Astrocyte (in vitro differentiated cells and primary cell): ENCODE data around the gene FRMD4A. TPM values are rescaled to one million over a fixed set of nuclear protein-coding genes. Genes with fewer than 3 reads are reported as not detected.

Experiments
- DNase-seq: peaks from one replicate; pipeline ENCODE4 v3.0.0-alpha.2; 2010; ENCODE audit warnings: low read depth
- FAIRE-seq: peaks from 2 replicates; lab custom pipeline; 2011; peaks lifted over from hg19 to GRCh38; lab: Jason Lieb, UNC
- H2AFZ ChIP-seq: 2 replicates; pipeline ENCODE4 v1.6.0; 2012; ENCODE audit warnings: low read depth, low read length, inconsistent platforms
- H3K27ac ChIP-seq: 2 replicates; pipeline ENCODE4 v1.5.1; 2011; ENCODE audit warnings: low read depth, low read length, inconsistent platforms
- H3K27me3 ChIP-seq: 2 replicates; pipeline ENCODE4 v1.6.0; 2011; ENCODE audit warnings: low read length, inconsistent platforms; ENCODE audit not compliant: insufficient read depth
- H3K36me3 ChIP-seq: 2 replicates; pipeline ENCODE4 v1.5.1; 2011; ENCODE audit warnings: low read length, inconsistent platforms; ENCODE audit not compliant: insufficient read depth
- H3K4me1 ChIP-seq: 2 replicates; pipeline ENCODE4 v1.5.1; 2011; ENCODE audit warnings: low read length, inconsistent platforms; ENCODE audit not compliant: insufficient read depth
- H3K4me2 ChIP-seq: 2 replicates; pipeline ENCODE4 v1.6.0; 2012; ENCODE audit warnings: low read length, inconsistent platforms
- H3K4me3 ChIP-seq: 2 replicates; pipeline ENCODE4 v1.5.1; 2011; ENCODE audit warnings: low read depth, mild to moderate bottlenecking, low read length, inconsistent platforms; ENCODE audit not compliant: insufficient read depth
- H3K79me2 ChIP-seq: 2 replicates; pipeline ENCODE4 v1.6.0; 2012; ENCODE audit warnings: mild to moderate bottlenecking, low read length, inconsistent platforms; ENCODE audit not compliant: insufficient read depth
- H3K9ac ChIP-seq: 2 replicates; pipeline ENCODE4 v1.6.0; 2012; ENCODE audit warnings: mild to moderate bottlenecking, low read length, inconsistent platforms
- H3K9me3 ChIP-seq: 2 replicates; pipeline ENCODE4 v1.5.1; 2012; ENCODE audit warnings: low read depth, mild to moderate bottlenecking, low read length, inconsistent platforms; ENCODE audit not compliant: insufficient read depth
- H4K20me1 ChIP-seq: 2 replicates; pipeline ENCODE4 v1.6.0; 2012; ENCODE audit warnings: low read length, inconsistent platforms; ENCODE audit not compliant: insufficient read depth
- H3K27ac Mint-ChIP-seq: one replicate; pipeline ENCODE4 v1.8.0; 2021; ENCODE audit warnings: mild to moderate bottlenecking, mixed read lengths; ENCODE audit not compliant: unreplicated experiment
- H3K27me3 Mint-ChIP-seq: one replicate; pipeline ENCODE4 v1.8.0; 2021; ENCODE audit warnings: low read depth, mixed read lengths; ENCODE audit not compliant: unreplicated experiment
- H3K36me3 Mint-ChIP-seq: one replicate; pipeline ENCODE4 v1.8.0; 2021; ENCODE audit warnings: low read depth, mixed read lengths; ENCODE audit not compliant: unreplicated experiment
- H3K4me1 Mint-ChIP-seq: one replicate; pipeline ENCODE4 v1.8.0; 2021; ENCODE audit warnings: low read depth, mixed read lengths; ENCODE audit not compliant: unreplicated experiment
- H3K4me3 Mint-ChIP-seq: one replicate; pipeline ENCODE4 v1.8.0; 2021; ENCODE audit warnings: mild to moderate bottlenecking, moderate library complexity, mixed read lengths; ENCODE audit not compliant: unreplicated experiment
- H3K9me3 Mint-ChIP-seq: one replicate; pipeline ENCODE4 v1.8.0; 2021; ENCODE audit warnings: mild to moderate bottlenecking, mixed read lengths; ENCODE audit not compliant: unreplicated experiment
- CTCF ChIP-seq: IDR thresholded peaks from 2 replicates; pipeline ENCODE4 v1.5.1; 2011; ENCODE audit warnings: low read depth, mild to moderate bottlenecking, inconsistent platforms, low read length, moderate library complexity; ENCODE audit not compliant: insufficient read depth
- EZH2 ChIP-seq: IDR thresholded peaks from 2 replicates; pipeline ENCODE4 v1.6.1; 2012; ENCODE audit warnings: mild to moderate bottlenecking, low read length, inconsistent platforms; ENCODE audit not compliant: insufficient read depth
- total RNA-seq: library from RNA; stranded (reverse); gene quantifications from 2 replicates; pipeline ENCODE4 v1.2.1, GENCODE V29; 2021

The FRMD4A gene
- total RNA-seq, 1 donor from 2014 or later: 82.5 TPM

GRCh38 chr10:13758312-13758711, 572.4 kb downstream of the FRMD4A start:
- H3K4me1 ChIP-seq: peaks cover 26% of the 10 kb centered on the region
- H3K36me3 ChIP-seq: peaks cover 7% of the 10 kb centered on the region
- no peak for FAIRE-seq

GRCh38 chr10:13754277-13754676, 576.4 kb downstream of the FRMD4A start:
- no peaks in the 10 kb centered on the region for H3K27me3 ChIP-seq
- H4K20me1 ChIP-seq: no peaks in the 10 kb centered on the region
- H3K9ac ChIP-seq: no peak overlapping the region
- H3K4me3 Mint-ChIP-seq: no peak overlapping the region
- H3K27ac ChIP-seq: no peak overlapping the region
- FAIRE-seq (no peak), DNase-seq (no peak)
- peaks cover 16% of the 10 kb centered on the region for H3K4me1 Mint-ChIP-seq
- peaks cover 21% of the 10 kb centered on the region for H3K4me1 ChIP-seq
- H3K9me3 Mint-ChIP-seq: no peaks in the 10 kb centered on the region
- no peaks in the 10 kb centered on the region for H3K27me3 Mint-ChIP-seq
- peaks cover 8% of the 10 kb centered on the region for H3K36me3 Mint-ChIP-seq
- H3K27ac Mint-ChIP-seq: no peak overlapping the region
- H2AFZ ChIP-seq: no peak overlapping the region
- H3K9me3 ChIP-seq: no peaks in the 10 kb centered on the region
- H3K4me2 ChIP-seq: no peak overlapping the region
- H3K79me2 ChIP-seq: no peaks in the 10 kb centered on the region
- TF ChIP-seq EZH2: no peak
- TF ChIP-seq CTCF: no peak
- no peak overlapping the region for H3K4me3 ChIP-seq
- peaks cover 10% of the 10 kb centered on the region for H3K36me3 ChIP-seq

More at GRCh38 chr10:13758312-13758711, 572.4 kb downstream of the FRMD4A start:
- Histone ChIP-seq H3K27ac (peak overlapping the region; percentile 76), H4K20me1 (no peaks in the 10 kb centered on the region), H3K9ac (peak overlapping the region; percentile 42), H3K4me2 (peak overlapping the region; percentile 32), H3K79me2 (no peaks in the 10 kb centered on the region), H3K9me3 (no peaks in the 10 kb centered on the region), H3K27me3 (no peaks in the 10 kb centered on the region), H2AFZ (no peak overlapping the region), H3K4me3 (no peak overlapping the region)
- Mint-ChIP-seq H3K4me1 (peaks cover 19% of the 10 kb centered on the region), H3K27ac (peak overlapping the region; percentile 94), H3K36me3 (peaks cover 8% of the 10 kb centered on the region), H3K27me3 (no peaks in the 10 kb centered on the region), H3K4me3 (no peak overlapping the region), H3K9me3 (no peaks in the 10 kb centered on the region)
- no peak for TF ChIP-seq EZH2
- TF ChIP-seq CTCF: no peak
- peak; percentile 83 for DNase-seq

- Histone ChIP-seq H4K20me1 (no peaks in the 10 kb centered on the region), H3K36me3 (peaks cover 10% of the 10 kb centered on the region), H3K79me2 (no peaks in the 10 kb centered on the region), H2AFZ (no peak overlapping the region), H3K27ac (no peak overlapping the region), H3K4me1 (peaks cover 9% of the 10 kb centered on the region), H3K4me3 (no peak overlapping the region), H3K4me2 (no peak overlapping the region), H3K9me3 (no peaks in the 10 kb centered on the region), H3K9ac (no peak overlapping the region), H3K27me3 (no peaks in the 10 kb centered on the region)
- Mint-ChIP-seq H3K27me3 (no peaks in the 10 kb centered on the region), H3K4me1 (peaks cover 9% of the 10 kb centered on the region), H3K9me3 (no peaks in the 10 kb centered on the region), H3K4me3 (no peak overlapping the region), H3K27ac (no peak overlapping the region), H3K36me3 (peaks cover 8% of the 10 kb centered on the region)
- FAIRE-seq (no peak), DNase-seq (no peak)
- TF ChIP-seq CTCF (no peak), EZH2 (no peak)
Observed at GRCh38 chr10:13751191-13751764, 579.4 kb downstream of the FRMD4A start.
